ENCODE results near the gene TNNT3. TPM values are rescaled to one million over a fixed set of nuclear protein-coding genes. Genes with fewer than 3 reads are reported as not detected.

Gene TNNT3
- total RNA-seq, 1 donor from 2014 or later, result 1.3 TPM

- Mint-ChIP-seq H3K4me1 (ENCODE audit: low read depth) (peaks cover 19% of the 10 kb centered on the region), H3K27me3 (ENCODE audit: low read depth) (peaks cover 7% of the 10 kb centered on the region), H3K36me3 (ENCODE audit: low read depth) (no peaks in the 10 kb centered on the region), H3K27ac (ENCODE audit: unreplicated experiment) (no peak overlapping the region), H3K4me3 (ENCODE audit: unreplicated experiment) (no peak overlapping the region), H3K9me3 (ENCODE audit: low read depth) (no peaks in the 10 kb centered on the region)
- no peak for TF ChIP-seq CTCF (IDR thresholded peaks at IDR 0.05)
- no peak for DNase-seq (ENCODE audit: low spot score)
Observed at GRCh38 chr11:1936072-1936780, 16.7 kb downstream of the TNNT3 start.

- no peaks in the 10 kb centered on the region for H3K36me3 Mint-ChIP-seq (ENCODE audit: low read depth)
- H3K4me3 Mint-ChIP-seq (ENCODE audit: unreplicated experiment), result no peak overlapping the region
- H3K27ac Mint-ChIP-seq (ENCODE audit: unreplicated experiment), result no peak overlapping the region
- no peaks in the 10 kb centered on the region for H3K9me3 Mint-ChIP-seq (ENCODE audit: low read depth)
- no peak for TF ChIP-seq CTCF (IDR thresholded peaks at IDR 0.05)
- peaks cover 13% of the 10 kb centered on the region for H3K4me1 Mint-ChIP-seq (ENCODE audit: low read depth)
- peak; percentile 89 for DNase-seq (ENCODE audit: low spot score)
- peaks cover 7% of the 10 kb centered on the region for H3K27me3 Mint-ChIP-seq (ENCODE audit: low read depth)
Observed at GRCh38 chr11:1936781-1937615, 17.5 kb downstream of the TNNT3 start.

- Mint-ChIP-seq H3K9me3 (ENCODE audit: low read depth) (no peaks in the 10 kb centered on the region), H3K27ac (ENCODE audit: unreplicated experiment) (no peak overlapping the region), H3K4me3 (ENCODE audit: unreplicated experiment) (no peak overlapping the region), H3K36me3 (ENCODE audit: low read depth) (no peaks in the 10 kb centered on the region), H3K4me1 (ENCODE audit: low read depth) (peaks cover 18% of the 10 kb centered on the region), H3K27me3 (ENCODE audit: low read depth) (peaks cover 7% of the 10 kb centered on the region)
- no peak for TF ChIP-seq CTCF (IDR thresholded peaks at IDR 0.05)
- peak; percentile 93 for DNase-seq (ENCODE audit: low spot score)
Observed at GRCh38 chr11:1937616-1938342, 18.3 kb downstream of the TNNT3 start.

- Mint-ChIP-seq H3K36me3 (ENCODE audit: low read depth) (no peaks in the 10 kb centered on the region), H3K27ac (ENCODE audit: unreplicated experiment) (no peak overlapping the region), H3K4me1 (ENCODE audit: low read depth) (peaks cover 20% of the 10 kb centered on the region), H3K27me3 (ENCODE audit: low read depth) (peaks cover 4% of the 10 kb centered on the region), H3K9me3 (ENCODE audit: low read depth) (no peaks in the 10 kb centered on the region), H3K4me3 (ENCODE audit: unreplicated experiment) (no peak overlapping the region)
- DNase-seq (ENCODE audit: low spot score), result peak; percentile 82
- TF ChIP-seq CTCF (IDR thresholded peaks at IDR 0.05), result no peak
Observed at GRCh38 chr11:1938343-1939005, 19.0 kb downstream of the TNNT3 start.
